ENCODE measurements around the gene GRM1. TPM values are rescaled to one million over a fixed set of nuclear protein-coding genes. Genes with fewer than 3 reads are reported as not detected.

Gene GRM1
- total and polyA plus RNA-seq, 9 of the 15 experiments (the other 6 are each of a cell fraction or from before 2014, with no cell fraction given), result not detected

DNA sequence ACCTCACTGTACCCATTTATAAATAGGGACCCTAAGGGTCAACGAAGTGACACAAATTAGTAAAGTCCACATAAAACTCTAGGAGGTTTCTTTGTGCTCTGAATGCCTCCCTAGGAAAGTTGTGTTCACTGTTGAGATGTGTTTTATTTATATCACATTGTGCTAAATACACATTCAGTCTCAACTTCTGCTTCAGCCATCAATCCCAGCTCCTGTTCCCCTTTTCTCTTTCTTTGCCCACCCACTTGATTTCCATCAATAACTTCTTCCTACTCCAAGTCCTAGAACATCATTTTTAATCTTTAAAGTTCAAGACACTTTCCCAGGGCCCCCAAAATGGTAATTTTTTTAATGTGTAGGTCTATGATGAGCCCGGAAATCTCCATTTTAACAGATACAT lies 306.5 kb downstream of the GRM1 start:
- Histone ChIP-seq H3K4me3 (no peak overlapping the region), H3K9me3 (replicated peaks; ENCODE audit: control insufficient read depth, insufficient read depth, low read depth, low read length) (no peaks in the 10 kb centered on the region), H3K9ac (ENCODE audit: insufficient read depth in 1 of 2, low read depth in 2 of 2, low read length in 2 of 2) (no peak overlapping the region), H3K27me3 (ENCODE audit: control insufficient read depth in 2 of 2, insufficient read depth in 2 of 2, low read length in 2 of 2) (no peaks in the 10 kb centered on the region), H3K27ac (ENCODE audit: extremely low read depth, low read depth, low read length) (no peak overlapping the region), H3K36me3 (ENCODE audit: control insufficient read depth, insufficient read depth, low read length) (no peaks in the 10 kb centered on the region), H3K9me1 (ENCODE audit: control insufficient read depth, insufficient read depth, low read length) (no peaks in the 10 kb centered on the region), H4K20me1 (replicated peaks; ENCODE audit: control insufficient read depth, insufficient read depth, low read length) (no peaks in the 10 kb centered on the region), H3K4me1 (replicated peaks in 1 of 2; ENCODE audit: control insufficient read depth in 2 of 2, insufficient read depth in 2 of 2, low read length in 2 of 2) (no peaks in the 10 kb centered on the region), H3K4me2 (ENCODE audit: insufficient read depth, low read length) (no peak overlapping the region), H3K79me2 (ENCODE audit: control insufficient read depth, insufficient read depth, low read length) (no peaks in the 10 kb centered on the region), H2AFZ (ENCODE audit: low read depth, low read length) (no peak overlapping the region)
- DNase-seq (ENCODE audit: extremely low read depth in 1 of 4, low spot score in 3 of 4), result no peak
- TF ChIP-seq CHCHD3 (CRISPR knock-in tag; IDR thresholded peaks at IDR 0.05) (no peak), GABPB1 (CRISPR knock-in tag; IDR thresholded peaks at IDR 0.05) (no peak), ZKSCAN1 (IDR thresholded peaks at IDR 0.05; ENCODE audit: low read depth, low read length) (no peak), RBFOX2 (IDR thresholded peaks at IDR 0.05; ENCODE audit: low read depth, low read length) (no peak), ZNF785 (CRISPR knock-in tag; IDR thresholded peaks at IDR 0.05) (no peak), NR1H2 (CRISPR knock-in tag; IDR thresholded peaks at IDR 0.05) (no peak), ZNF436 (CRISPR knock-in tag; IDR thresholded peaks at IDR 0.05) (no peak)
- TF ChIP-seq, protein P1, sequence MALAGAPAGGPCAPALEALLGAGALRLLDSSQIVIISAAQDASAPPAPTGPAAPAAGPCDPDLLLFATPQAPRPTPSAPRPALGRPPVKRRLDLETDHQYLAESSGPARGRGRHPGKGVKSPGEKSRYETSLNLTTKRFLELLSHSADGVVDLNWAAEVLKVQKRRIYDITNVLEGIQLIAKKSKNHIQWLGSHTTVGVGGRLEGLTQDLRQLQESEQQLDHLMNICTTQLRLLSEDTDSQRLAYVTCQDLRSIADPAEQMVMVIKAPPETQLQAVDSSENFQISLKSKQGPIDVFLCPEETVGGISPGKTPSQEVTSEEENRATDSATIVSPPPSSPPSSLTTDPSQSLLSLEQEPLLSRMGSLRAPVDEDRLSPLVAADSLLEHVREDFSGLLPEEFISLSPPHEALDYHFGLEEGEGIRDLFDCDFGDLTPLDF (CRISPR knock-in tag; IDR thresholded peaks at IDR 0.05), result no peak
- ChIA-PET POLR2A (interaction anchor here (1.0 kb wide), 1 partner anchor 36 kb away, joined by 3 read pairs; no protein-coding TSS in a partner anchor), CTCF (ENCODE audit: low intra/inter-chr PET ratio) (no interaction called here)
- WGBS (ENCODE audit: insufficient coverage, low coverage, missing lambda C conversion rate), result 0% methylated on average over 2 of the region's 2 CpGs
- no TSS peak for BruUV-seq (replicated peaks)
- intact Hi-C loops (cut with micrococcal nuclease) (no loop called here), in situ Hi-C loops (cut with MboI) (no loop called here)
- no peak for ATAC-seq
- FAIRE-seq, result no peak
